ENCODE measurements around the gene INPP4A.

- TF ChIP-seq CTCF (IDR thresholded peaks at IDR 0.05; ENCODE audit: low read depth, low read length) (no peak), EZH2phosphoT487 (IDR thresholded peaks at IDR 0.05; ENCODE audit: low read depth) (no peak)
Observed at GRCh38 chr2:98478088-98478551, 33.5 kb downstream of the INPP4A start.

Data from OCI-LY3 (cell line).